KG1 (cell line): ENCODE measurements around the gene OGFRL1.

Experiments used
- DNase-seq: peaks from one replicate; lab custom pipeline; 2025; lab: John Stamatoyannopoulos, UW

OGFRL1 gene

DNA sequence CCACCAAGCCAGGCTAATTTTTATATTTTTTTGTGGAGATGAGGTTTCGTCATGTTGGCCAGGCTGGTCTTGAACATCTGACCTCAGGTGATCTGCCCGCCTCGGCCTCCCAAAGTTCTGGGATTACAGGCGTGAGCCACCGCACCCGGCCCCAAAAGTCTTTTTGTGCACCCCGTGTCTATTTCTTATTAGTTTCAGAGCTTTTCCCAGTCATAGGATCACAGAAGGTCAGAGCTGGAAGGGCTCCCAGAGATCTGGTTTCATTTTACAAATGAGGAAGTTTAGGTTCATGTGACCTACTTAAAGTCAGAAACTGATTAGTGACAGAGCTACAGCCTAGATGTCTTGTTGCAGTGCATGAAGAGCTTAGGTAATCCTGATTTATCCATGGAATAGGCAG is 1.6 kb upstream of the OGFRL1 start:
- no peak for DNase-seq

GRCh38 chr6:71287926-71288227 is 734 bp upstream of the OGFRL1 start:
- no peak for DNase-seq

GRCh38 chr6:71289039-71289801 is 609 bp downstream of the OGFRL1 start:
- DNase-seq: no peak

DNA sequence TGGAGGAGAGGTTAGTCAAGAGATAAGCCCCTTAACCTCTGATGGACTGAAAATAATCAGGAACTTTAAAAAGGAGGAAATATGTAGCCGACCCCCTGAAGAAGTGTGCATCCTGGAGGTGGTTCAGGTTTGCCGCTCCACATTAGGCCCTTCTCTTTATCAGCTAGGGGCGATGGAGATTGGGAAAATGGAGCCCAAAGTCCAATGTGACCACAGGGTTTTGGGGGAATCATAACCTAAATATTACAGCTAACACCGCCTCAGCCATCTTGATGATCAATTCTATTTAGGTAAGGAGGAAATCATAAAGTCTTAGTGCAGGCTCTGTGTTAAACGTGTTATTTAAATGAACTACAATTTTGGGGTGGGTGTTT is 1.2 kb downstream of the OGFRL1 start:
- DNase-seq: no peak

DNA sequence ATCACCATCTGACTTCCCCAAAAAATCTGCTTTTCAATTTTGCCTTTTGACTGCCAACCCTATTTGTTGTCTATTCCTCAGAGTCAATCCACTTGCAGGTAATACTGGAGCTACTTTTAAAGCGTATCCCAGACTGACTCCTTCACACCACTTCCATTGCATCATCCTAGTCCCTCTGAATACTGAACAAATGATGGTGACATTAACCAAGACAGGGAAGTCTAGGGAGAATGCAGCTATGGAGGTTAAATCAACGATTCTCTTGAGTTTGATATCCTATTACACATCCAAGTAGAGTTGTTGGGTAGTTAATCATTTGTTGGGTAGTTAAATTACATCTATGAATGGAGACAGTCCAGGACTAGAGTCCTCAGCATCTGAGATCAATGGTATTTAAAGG is 2.0 kb downstream of the OGFRL1 start:
- DNase-seq: no peak

DNA sequence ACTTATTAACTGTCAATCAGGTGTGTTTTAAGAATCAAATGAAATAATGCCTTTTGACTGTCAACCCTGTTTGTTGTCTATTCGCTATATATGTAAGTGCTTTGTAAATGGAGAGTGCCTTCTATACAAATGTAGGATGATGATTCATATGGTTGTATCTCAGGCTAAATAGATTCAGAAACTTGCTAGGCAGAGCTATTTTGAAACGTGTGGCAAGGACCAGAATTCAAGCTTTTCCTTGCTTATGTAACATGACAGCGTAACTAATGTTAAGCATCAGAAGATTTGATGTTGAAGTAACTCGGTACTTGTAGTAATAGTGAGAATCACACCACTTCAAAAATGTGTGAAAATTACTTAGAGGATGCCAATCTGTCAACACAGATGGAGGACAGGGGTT is 3.4 kb downstream of the OGFRL1 start:
- DNase-seq: no peak

- no peak for DNase-seq
These were observed 5.5 kb downstream of the OGFRL1 start for GRCh38 chr6:71294121-71294523.

DNA sequence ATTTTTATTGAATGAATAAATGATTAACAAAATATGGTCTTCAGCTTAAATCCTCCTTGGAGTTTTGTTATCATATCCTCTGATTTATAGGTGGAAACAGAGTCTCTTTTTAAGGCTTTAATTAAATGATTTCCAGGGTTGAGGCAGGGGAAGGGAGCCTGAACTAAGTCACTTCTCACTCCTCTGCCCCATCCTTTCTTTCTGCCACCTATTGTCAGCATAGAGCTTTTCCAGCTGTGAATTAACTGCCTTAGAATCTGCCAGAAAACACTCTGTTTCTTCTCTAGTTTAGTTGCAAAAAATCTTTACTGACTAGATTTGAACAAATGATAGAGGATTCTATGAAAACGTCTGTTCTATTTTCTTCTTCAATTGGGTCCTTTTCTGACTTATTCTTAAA is 9.8 kb downstream of the OGFRL1 start:
- no peak for DNase-seq

GRCh38 chr6:71299541-71300470 is 11.2 kb downstream of the OGFRL1 start:
- DNase-seq: no peak

- no peak for DNase-seq
These were observed 12.1 kb downstream of the OGFRL1 start for GRCh38 chr6:71300561-71301168.

DNA sequence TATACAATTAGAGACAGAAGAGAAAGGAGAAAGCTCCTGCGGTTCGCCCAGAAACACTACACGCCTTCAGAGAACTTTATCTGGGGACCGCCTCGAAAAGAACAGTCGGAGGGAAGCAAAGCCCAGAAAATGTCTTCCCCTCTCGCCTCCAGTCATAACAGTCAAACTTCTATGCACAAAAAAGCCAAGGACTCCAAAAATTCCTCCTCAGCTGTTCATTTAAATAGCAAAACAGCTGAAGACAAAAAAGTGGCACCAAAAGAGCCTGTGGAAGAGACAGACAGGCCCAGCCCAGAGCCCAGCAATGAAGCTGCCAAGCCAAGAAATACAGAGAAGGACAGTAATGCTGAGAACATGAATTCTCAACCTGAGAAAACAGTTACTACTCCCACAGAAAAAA is 12.9 kb downstream of the OGFRL1 start:
- no peak for DNase-seq

GRCh38 chr6:71309656-71310055 is 21.0 kb downstream of the OGFRL1 start:
- no peak for DNase-seq

DNA sequence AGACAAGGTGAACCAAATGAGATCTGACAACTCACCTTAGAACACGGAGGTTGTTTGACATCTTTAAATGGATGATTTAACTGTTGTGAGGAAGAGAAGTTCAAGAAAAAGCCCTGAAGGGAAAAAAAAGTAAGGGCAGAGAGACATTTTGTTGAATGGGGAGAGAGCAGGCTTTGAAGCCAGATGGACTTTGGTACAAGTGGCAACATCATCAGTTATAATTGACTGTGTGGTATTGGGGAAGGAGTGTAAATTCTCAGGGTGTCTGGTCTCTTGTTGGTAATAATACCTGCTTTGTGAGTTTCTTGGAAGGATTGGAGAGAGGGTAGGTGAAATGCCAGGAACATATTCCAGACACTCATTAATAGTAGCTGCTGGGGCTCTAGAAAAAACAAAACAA is 21.6 kb downstream of the OGFRL1 start:
- no peak for DNase-seq

DNA sequence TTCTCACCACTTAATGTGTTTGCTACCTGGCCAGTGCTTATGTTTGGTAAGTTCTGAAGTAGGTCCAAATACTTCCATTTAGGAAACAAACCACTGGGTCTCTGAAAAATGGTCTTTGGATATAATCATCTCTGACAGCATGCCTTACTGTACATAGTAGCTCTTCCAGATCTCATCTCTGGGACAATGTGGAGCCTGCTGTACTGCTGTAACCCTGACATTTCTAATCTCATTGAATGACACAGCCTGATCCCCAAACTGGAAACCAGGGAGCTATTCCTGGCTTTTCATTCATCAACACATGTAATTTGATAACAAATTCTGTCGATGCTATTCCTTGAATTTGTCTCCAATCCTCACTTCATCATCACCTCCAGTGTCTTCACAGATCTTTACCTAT is 23.5 kb downstream of the OGFRL1 start:
- DNase-seq: no peak

GRCh38 chr6:71317441-71317840 is 28.8 kb downstream of the OGFRL1 start:
- no peak for DNase-seq

- no peak for DNase-seq
These were observed 31.4 kb downstream of the OGFRL1 start for GRCh38 chr6:71320041-71320440.

DNA sequence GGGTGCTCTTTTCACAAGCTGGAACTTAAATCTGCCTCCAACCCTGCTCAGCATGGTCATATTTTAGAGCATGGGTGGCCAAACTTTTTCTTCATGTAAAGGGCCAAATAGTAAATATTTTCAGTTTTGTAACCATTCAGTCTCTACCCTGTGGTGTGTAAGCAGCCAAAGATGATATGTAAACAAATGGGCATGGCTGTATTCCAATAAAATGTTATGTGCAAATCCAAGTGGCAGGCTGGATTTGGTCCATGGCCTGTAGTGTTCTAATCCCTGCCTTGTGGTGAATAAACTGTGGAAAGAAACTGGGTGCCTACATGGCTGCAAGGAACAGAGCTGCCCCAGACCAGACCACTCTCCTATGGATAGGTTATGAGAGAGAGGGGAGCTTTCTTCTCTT is 32.7 kb downstream of the OGFRL1 start:
- no peak for DNase-seq

- no peak for DNase-seq
These were observed 35.7 kb downstream of the OGFRL1 start for GRCh38 chr6:71324194-71324785.

DNA sequence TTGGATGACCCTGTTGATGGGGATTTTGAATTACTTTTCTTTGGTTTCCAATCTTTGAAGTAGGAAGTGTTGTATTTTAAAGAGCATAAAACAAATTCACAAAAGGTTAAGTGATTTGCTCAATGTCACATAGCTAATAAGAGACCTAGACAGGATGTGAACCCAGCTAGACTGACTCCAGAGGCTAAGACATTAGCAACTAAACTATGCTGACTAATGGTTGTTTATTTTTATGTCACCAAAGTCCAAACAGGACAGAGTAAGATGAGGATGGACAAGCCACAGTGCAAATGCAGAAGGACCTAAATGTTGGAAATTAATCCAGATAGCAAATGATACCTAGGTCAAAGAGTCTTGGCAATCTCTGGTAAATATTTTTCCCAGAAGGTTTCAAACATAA is 38.0 kb downstream of the OGFRL1 start:
- no peak for DNase-seq

- DNase-seq: no peak
These were observed 41.9 kb downstream of the OGFRL1 start for GRCh38 chr6:71330501-71330900.

- no peak for DNase-seq
These were observed 43.4 kb downstream of the OGFRL1 start for GRCh38 chr6:71332012-71332411.

GRCh38 chr6:71333050-71333449 is 44.4 kb downstream of the OGFRL1 start:
- DNase-seq: no peak

DNA sequence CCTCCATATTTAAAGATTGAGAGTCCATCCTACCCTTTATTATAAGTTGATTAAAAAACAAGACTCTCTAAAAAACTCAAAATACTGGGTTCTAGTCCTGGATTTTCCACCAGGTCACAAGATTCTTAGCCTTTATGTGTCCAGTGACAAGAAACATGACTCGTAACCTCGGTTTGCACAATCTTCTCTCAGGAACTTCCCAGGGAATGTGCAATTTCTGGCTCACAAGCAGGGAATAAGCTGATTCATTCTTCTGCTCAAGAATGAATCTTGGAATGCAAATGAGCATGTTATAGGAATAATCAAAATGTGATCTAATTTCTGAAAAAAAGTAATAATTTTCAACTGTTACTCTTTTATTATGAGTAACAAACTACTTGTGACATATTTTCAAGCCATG is 45.1 kb downstream of the OGFRL1 start:
- DNase-seq: no peak
